ENCODE measurements around the gene DDX60. TPM values are rescaled to one million over a fixed set of nuclear protein-coding genes. Genes with fewer than 3 reads are reported as not detected.

Gene DDX60
- total and polyA plus RNA-seq, 7 experiments from 2014 or later: 15.8 to 121 (median 29.0) TPM

DNA sequence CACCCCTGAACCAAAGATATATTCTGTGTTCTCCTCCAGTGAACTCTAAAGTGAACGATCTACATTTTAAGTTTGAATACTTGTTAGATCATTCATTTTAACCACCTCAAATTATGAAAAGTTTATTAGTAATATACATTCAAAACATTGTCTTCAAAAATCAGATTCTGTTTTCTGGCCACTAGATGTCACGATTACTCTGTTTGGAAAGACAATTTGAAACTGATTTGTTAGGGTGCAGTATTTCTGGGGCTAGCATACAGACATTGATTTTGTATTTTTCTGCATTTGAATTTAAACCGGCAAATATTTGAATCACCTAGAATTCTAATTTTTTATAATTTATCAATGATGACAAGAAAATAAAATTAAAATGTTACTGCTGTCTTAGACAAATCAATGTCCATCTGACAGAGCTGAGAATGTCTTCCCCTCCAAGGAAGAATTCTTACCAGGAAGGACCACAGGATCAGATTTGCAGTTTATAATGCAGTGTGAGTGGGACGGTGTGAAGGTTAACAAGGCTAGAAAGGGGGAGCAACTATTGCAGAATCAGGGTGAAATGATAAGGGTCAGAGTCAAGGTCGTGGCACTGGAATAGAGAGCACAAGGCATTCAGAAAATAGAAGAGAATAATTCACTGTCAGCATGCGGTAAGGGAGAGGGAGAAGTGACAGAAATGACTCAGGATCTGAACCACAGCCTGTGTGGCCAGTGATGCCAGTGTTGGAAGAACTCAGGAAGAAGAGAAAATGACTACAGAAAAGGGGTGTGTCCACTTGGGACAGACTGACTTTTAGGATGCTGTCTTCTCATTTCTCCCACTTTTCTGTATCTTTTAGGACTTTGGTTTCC is 134.6 kb downstream of the DDX60 start:
- H3K9me3 ChIP-seq (ENCODE audit: control insufficient read depth in 2 of 3, low read length in 3 of 3): no peaks in the 10 kb centered on the region
- no peaks in the 10 kb centered on the region for H3K36me3 ChIP-seq (ENCODE audit: control insufficient read depth in 2 of 3, insufficient read depth in 3 of 3, low read length in 3 of 3)
- POLR2A ChIA-PET: no interaction called here
- no peak overlapping the region for H3K27ac ChIP-seq (ENCODE audit: low read depth, low read length)
- H3K4me1 ChIP-seq (ENCODE audit: control insufficient read depth in 2 of 2, insufficient read depth in 2 of 2, low read length in 2 of 2): no peaks in the 10 kb centered on the region
- Mint-ChIP-seq H3K27ac (no peak overlapping the region), H3K4me1 (peaks cover 0 to 5% (median 0%) of the 10 kb centered on the region in 7 donors), H3K36me3 (peaks cover 0 to 3% (median 0%) of the 10 kb centered on the region in 5 donors), H3K9me3 (peaks cover 0 to 1% (median 0%) of the 10 kb centered on the region in 11 donors), H3K4me3 (no peak overlapping the region), H3K27me3 (peaks cover 0 to 6% (median 0%) of the 10 kb centered on the region in 5 donors)
- H3K4me3 ChIP-seq (ENCODE audit: low read length): no peak overlapping the region
- ATAC-seq (no peak), DNase-seq (peak in 4 of 9 donors; percentile 1 to 23 (median 8))
- H3K27me3 ChIP-seq (ENCODE audit: control insufficient read depth in 2 of 2, insufficient read depth in 2 of 2, low read length in 2 of 2): no peaks in the 10 kb centered on the region
- intact Hi-C loops (cut with micrococcal nuclease): loop anchor here (1.0 to 10.0 kb wide), 8 partner anchors 331 to 1861 kb away; partner anchors contain the start of gene CBR4 (in 1 of the 2)
- CTCF ChIA-PET: interaction anchor here (0.6 kb wide), 1 partner anchor 29 kb away, joined by 3 read pairs; no protein-coding TSS in a partner anchor

DNA sequence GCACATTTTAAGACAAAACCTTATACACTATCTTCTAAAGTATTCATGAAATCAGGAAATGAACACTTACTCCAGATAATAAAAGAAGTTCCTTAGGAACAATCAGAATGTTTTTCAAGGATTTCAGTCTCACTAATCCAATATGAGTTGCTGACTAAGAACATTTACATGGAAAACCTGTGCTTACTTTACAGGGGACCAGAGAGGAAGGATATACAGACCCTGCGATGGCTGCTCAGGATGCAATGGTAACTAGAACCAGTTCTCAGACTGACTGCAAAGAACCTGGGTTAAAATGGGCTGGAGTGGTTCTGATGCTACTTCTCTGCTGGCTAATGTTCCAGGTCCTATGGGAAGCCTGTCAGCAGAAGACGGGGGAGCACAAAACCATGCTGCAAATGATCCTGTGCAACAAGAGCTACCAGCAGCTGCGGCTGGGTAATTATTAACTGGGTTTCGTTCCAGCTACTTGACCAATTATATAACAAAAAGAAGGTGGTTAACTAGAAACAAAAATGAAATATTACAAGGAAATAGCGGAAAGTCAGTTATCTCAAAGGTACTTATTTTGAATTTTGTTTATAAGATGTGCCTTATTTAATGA is 140.9 kb downstream of the DDX60 start:
- no peaks in the 10 kb centered on the region for H3K36me3 ChIP-seq (ENCODE audit: control insufficient read depth in 2 of 3, insufficient read depth in 3 of 3, low read length in 3 of 3)
- no peak overlapping the region for H3K27ac ChIP-seq (ENCODE audit: low read depth, low read length)
- H3K27me3 ChIP-seq (ENCODE audit: control insufficient read depth in 2 of 2, insufficient read depth in 2 of 2, low read length in 2 of 2): no peaks in the 10 kb centered on the region
- Mint-ChIP-seq H3K27me3 (peaks cover 0 to 6% (median 0%) of the 10 kb centered on the region in 5 donors), H3K9me3 (no peaks in the 10 kb centered on the region), H3K4me1 (no peaks in the 10 kb centered on the region), H3K27ac (no peak overlapping the region), H3K4me3 (no peak overlapping the region), H3K36me3 (no peaks in the 10 kb centered on the region)
- no peaks in the 10 kb centered on the region for H3K9me3 ChIP-seq (ENCODE audit: control insufficient read depth in 2 of 3, low read length in 3 of 3)
- H3K4me3 ChIP-seq (ENCODE audit: low read length): no peak overlapping the region
- ATAC-seq (no peak), DNase-seq (no peak)
- no peaks in the 10 kb centered on the region for H3K4me1 ChIP-seq (ENCODE audit: control insufficient read depth in 2 of 2, insufficient read depth in 2 of 2, low read length in 2 of 2)
- CTCF ChIA-PET: no interaction called here
- intact Hi-C loops (cut with micrococcal nuclease): no loop called here
- POLR2A ChIA-PET: no interaction called here

DNA sequence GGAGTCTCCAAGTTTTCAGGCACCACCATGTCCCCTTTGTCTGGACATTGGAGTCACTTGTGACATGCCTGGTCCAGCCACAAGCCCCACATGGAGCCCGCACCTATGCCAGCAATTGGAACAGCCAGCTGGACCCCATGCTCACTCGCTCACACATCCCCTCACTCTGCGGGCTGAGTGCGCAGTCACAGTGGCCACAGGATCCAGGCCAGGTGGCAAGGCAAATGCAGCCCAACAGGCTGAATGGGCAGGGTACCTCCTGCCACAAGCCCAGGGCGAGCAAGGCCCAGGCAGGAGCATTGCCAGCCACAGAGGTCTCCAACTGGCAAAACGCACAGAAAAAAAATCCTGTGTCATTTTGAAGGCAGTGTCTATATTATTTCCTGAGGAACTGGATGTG is 144.2 kb downstream of the DDX60 start:
- H3K4me1 Mint-ChIP-seq: no peaks in the 10 kb centered on the region

GRCh38 chr4:168167714-168168284 is 150.8 kb downstream of the DDX60 start:
- peaks cover 0 to 4% (median 0%) of the 10 kb centered on the region in 5 donors for H3K36me3 Mint-ChIP-seq
- Histone ChIP-seq H3K36me3 (ENCODE audit: control insufficient read depth in 2 of 3, insufficient read depth in 3 of 3, low read length in 3 of 3) (no peaks in the 10 kb centered on the region), H3K9me3 (ENCODE audit: control insufficient read depth in 2 of 3, low read length in 3 of 3) (no peaks in the 10 kb centered on the region), H3K27me3 (ENCODE audit: control insufficient read depth in 2 of 2, insufficient read depth in 2 of 2, low read length in 2 of 2) (no peaks in the 10 kb centered on the region), H3K4me1 (ENCODE audit: control insufficient read depth in 2 of 2, insufficient read depth in 2 of 2, low read length in 2 of 2) (no peaks in the 10 kb centered on the region), H3K27ac (ENCODE audit: low read depth, low read length) (no peak overlapping the region), H3K4me3 (ENCODE audit: low read length) (no peak overlapping the region)
- peak overlapping the region in 1 of 10 donors; percentile 38 for H3K4me3 Mint-ChIP-seq
- intact Hi-C loops (cut with micrococcal nuclease): no loop called here
- ATAC-seq (no peak), DNase-seq (no peak)
- ChIA-PET CTCF (no interaction called here), POLR2A (no interaction called here)
- peaks cover 0 to 9% (median 0%) of the 10 kb centered on the region in 7 donors for H3K4me1 Mint-ChIP-seq
- no peaks in the 10 kb centered on the region for H3K9me3 Mint-ChIP-seq
- H3K27me3 Mint-ChIP-seq: peaks cover 0 to 5% (median 0%) of the 10 kb centered on the region in 5 donors
- H3K27ac Mint-ChIP-seq: peak overlapping the region in 1 of 9 donors; percentile 71

More for the DNA sequence above, 144.2 kb downstream of the DDX60 start:
- CTCF ChIA-PET: no interaction called here
- no peaks in the 10 kb centered on the region for H3K27me3 ChIP-seq (ENCODE audit: control insufficient read depth in 2 of 2, insufficient read depth in 2 of 2, low read length in 2 of 2)
- Mint-ChIP-seq H3K27me3 (no peaks in the 10 kb centered on the region), H3K4me3 (no peak overlapping the region), H3K9me3 (no peaks in the 10 kb centered on the region), H3K36me3 (peaks cover 0 to 4% (median 0%) of the 10 kb centered on the region in 5 donors), H3K27ac (no peak overlapping the region)
- H3K4me3 ChIP-seq (ENCODE audit: low read length): no peak overlapping the region
- no peaks in the 10 kb centered on the region for H3K36me3 ChIP-seq (ENCODE audit: control insufficient read depth in 2 of 3, insufficient read depth in 3 of 3, low read length in 3 of 3)
- ATAC-seq: no peak
- POLR2A ChIA-PET: no interaction called here
- no peaks in the 10 kb centered on the region for H3K9me3 ChIP-seq (ENCODE audit: control insufficient read depth in 2 of 3, low read length in 3 of 3)
- no peaks in the 10 kb centered on the region for H3K4me1 ChIP-seq (ENCODE audit: control insufficient read depth in 2 of 2, insufficient read depth in 2 of 2, low read length in 2 of 2)
- DNase-seq: no peak
- H3K27ac ChIP-seq (ENCODE audit: low read depth, low read length): no peak overlapping the region
- intact Hi-C loops (cut with micrococcal nuclease): no loop called here

Other genes with a start within 250 kb of the DDX60 start
- gene ANXA10, start 226.2 kb downstream of the DDX60 start, total RNA-seq: not detected
- not detected for gene ANXA10, start 226.2 kb downstream of the DDX60 start, polyA plus RNA-seq
- gene DDX60L, start 161.7 kb upstream of the DDX60 start, total RNA-seq: 10 to 100 TPM; 48.5 to 57.8 (median 54.1) TPM
- gene DDX60L, start 161.7 kb upstream of the DDX60 start, polyA plus RNA-seq: 10 to 100 TPM; 21.7 to 23.0 TPM
- gene PALLD, start 178.3 kb upstream of the DDX60 start, total RNA-seq: 10 to 100 TPM in 1 of 5 experiments, 1 to 10 TPM in 1, under 1 TPM in 3; 0.70 to 11.9 (median 0.88) TPM
- gene PALLD, start 178.3 kb upstream of the DDX60 start, polyA plus RNA-seq: under 1 TPM; 0.51 to 0.63 TPM